Measurements from ENCODE around the gene RFX3.
A peak's percentile ranks its signal among the peaks of the same experiment; 100 is the strongest.

The RFX3 gene

DNA sequence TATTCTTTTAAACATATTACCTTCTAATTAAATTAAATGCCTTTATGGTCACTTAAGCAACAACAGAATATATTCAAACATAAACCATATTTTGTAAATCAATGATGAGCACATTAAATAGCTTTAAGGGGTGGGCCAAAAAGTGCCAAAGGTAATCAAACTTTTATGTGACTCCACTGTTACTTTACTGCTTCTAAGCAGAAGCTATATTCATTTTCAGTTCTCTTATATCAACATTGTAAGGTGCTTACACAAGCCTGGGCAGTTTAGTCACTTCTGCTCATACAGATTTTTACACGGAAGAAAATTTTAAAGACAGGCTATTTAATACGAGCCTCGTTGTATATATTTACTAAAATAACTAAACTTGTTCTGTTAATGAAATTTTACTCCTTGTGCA, 29.9 kb downstream of the RFX3 start:
- H3K4me3 ChIP-seq (ENCODE audit: low read depth, low read length): no peak overlapping the region
- TF ChIP-seq, protein P1, sequence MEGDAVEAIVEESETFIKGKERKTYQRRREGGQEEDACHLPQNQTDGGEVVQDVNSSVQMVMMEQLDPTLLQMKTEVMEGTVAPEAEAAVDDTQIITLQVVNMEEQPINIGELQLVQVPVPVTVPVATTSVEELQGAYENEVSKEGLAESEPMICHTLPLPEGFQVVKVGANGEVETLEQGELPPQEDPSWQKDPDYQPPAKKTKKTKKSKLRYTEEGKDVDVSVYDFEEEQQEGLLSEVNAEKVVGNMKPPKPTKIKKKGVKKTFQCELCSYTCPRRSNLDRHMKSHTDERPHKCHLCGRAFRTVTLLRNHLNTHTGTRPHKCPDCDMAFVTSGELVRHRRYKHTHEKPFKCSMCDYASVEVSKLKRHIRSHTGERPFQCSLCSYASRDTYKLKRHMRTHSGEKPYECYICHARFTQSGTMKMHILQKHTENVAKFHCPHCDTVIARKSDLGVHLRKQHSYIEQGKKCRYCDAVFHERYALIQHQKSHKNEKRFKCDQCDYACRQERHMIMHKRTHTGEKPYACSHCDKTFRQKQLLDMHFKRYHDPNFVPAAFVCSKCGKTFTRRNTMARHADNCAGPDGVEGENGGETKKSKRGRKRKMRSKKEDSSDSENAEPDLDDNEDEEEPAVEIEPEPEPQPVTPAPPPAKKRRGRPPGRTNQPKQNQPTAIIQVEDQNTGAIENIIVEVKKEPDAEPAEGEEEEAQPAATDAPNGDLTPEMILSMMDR (IDR thresholded peaks at IDR 0.05; ENCODE audit: borderline replicate concordance, insufficient read depth, low read depth, low read length): no peak

DNA sequence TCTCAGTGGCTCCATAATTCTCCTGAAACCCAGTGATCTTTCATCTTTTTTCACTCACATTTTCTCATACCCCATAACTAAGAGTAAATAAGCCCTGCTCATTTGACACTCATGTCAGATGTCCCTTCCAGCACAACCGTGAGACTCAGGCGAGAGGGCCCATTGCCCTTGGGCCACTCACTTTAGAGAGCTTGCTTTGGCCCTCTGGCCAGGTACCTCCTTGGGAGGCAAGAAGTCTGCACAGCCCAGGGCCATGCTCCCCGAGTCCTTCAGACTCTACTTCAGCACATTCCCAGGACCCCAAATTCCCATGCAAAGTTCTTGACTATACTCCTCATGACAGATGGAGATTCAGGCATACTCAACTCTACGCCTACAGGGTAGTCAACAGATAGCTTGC, 33.6 kb downstream of the RFX3 start:
- TF ChIP-seq, protein P1 (IDR thresholded peaks at IDR 0.05; ENCODE audit: borderline replicate concordance, insufficient read depth, low read depth, low read length): no peak
- H3K4me3 ChIP-seq (ENCODE audit: low read depth, low read length): no peak overlapping the region

DNA sequence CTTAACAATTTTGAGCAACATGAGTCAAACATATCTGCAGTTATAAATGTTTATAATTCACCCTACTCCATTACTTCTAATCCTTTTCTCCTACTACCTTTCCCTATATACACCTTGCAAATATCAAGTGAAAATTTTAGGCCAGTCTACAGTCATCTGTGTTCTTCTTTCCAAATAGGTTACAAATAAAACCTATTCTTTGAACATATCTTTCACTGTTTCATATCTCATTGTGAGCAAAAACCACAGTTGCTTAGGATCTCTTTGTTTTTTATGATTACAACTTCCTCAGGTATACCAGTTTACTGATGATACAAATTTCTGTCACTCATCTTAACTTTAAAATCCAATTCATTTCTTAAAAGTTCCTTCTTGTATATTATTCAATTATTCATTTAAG, 34.4 kb downstream of the RFX3 start:
- TF ChIP-seq, protein P1 (IDR thresholded peaks at IDR 0.05; ENCODE audit: borderline replicate concordance, insufficient read depth, low read depth, low read length): no peak
- no peak overlapping the region for H3K4me3 ChIP-seq (ENCODE audit: low read depth, low read length)

DNA sequence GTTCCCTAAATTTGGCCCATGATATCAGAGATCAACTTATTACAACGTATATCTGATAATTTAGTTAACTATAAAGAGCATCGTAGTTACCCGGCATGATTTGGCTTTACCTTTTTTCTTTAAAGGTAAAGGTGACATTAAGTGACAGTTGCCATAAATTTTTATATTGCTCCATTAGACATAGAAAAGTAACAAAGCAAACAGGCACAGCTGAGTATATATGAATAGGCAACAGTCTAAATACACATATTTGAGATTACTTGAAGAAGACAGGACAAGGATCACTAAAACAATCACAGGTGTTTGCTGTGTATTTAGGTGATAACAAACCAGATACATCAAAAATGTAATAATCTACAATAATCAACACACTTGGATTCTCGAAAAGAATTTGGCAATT, 34.8 kb downstream of the RFX3 start:
- H3K4me3 ChIP-seq (ENCODE audit: low read depth, low read length): no peak overlapping the region
- TF ChIP-seq, protein P1 (IDR thresholded peaks at IDR 0.05; ENCODE audit: borderline replicate concordance, insufficient read depth, low read depth, low read length): no peak

DNA sequence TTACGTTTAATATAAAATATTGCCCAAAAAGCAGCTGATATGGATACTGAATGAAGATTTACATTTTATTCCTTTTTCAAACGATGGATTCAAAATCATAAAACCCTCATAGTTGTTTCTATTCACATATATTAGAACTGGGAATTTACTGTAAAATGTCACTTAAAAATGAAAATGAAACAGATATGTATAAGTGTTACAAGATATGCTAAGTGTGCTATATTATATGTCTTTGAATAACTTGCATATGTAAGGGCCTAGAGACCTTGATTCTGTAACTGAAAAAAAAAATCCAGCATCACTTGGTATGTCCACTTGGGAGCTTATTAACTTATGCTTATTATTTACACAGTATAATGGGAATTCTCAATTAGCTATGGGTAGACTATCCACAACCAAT, 43.2 kb downstream of the RFX3 start:
- H3K4me3 ChIP-seq (ENCODE audit: low read depth, low read length): no peak overlapping the region
- TF ChIP-seq, protein P1 (IDR thresholded peaks at IDR 0.05; ENCODE audit: borderline replicate concordance, insufficient read depth, low read depth, low read length): no peak

DNA sequence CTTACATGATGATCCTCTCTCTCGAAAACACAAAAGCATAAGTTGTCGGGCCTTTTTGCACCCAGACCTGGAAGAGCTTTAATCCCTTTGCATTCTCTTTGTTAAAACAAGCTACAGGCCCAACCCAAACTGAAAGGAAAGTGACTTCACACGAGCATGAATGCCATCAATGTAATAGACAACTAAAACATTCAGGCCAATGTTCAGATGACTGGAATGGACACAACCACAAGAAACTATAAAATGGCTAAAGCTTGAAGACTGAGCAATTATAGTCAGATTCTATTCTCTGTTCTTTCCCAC, 45.5 kb downstream of the RFX3 start:
- H3K4me3 ChIP-seq (ENCODE audit: low read depth, low read length): no peak overlapping the region
- TF ChIP-seq, protein P1 (IDR thresholded peaks at IDR 0.05; ENCODE audit: borderline replicate concordance, insufficient read depth, low read depth, low read length): no peak

DNA sequence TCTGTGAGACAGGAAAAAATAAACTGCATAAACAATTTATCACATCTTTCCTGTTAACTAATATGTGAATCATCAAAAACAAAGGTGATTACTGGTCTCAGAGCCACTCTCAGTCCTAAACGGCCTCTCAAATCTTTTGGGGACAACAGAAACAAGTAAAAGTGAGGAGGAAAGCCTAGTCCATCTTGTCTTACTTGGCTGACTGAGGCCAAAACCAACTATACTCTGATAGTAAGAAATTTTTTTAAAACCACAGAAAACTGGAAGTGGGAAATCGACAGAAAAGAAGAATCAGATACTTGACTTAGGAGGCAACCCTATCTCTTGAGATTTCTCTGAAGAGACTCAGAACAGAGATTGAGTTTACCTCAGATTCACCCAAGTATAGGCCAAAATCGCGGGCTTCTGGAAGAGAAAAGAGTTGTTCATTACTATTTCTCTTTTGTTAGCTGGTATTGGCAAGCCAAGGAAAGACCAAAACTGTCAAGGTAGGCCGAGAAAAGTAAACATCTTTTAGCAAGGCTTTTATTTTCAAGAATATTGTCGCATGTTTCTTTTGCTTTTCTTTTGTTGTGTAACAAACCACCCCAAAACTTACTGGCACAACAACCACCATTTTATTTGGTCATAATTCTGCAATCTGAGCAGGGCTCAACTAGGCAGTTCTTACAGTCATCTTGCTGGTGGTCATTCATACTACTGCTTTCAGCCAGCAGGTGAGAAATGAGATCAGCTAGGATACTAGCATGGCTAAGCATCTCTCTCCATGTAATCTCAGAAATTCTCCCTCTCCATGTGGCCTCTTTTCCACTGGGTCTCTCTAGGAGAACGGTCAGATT, 46.1 kb downstream of the RFX3 start:
- TF ChIP-seq, protein P1 (IDR thresholded peaks at IDR 0.05; ENCODE audit: borderline replicate concordance, insufficient read depth, low read depth, low read length): 0 out of 2 replicates have a peak, but pooled peaks have one; percentile 8
- H3K4me3 ChIP-seq (ENCODE audit: low read depth, low read length): no peak overlapping the region

Data from GM12875 (cell line).